HEK293 (cell line): ENCODE measurements around the gene XPNPEP2.

Source experiments
- CTCF ChIA-PET: fragments of 350-600 bp; formaldehyde crosslinking; extraction: SDS; loops from one replicate; lab custom pipeline; 2021; ENCODE audit warnings: antibody characterized with exemption; lab: Yijun Ruan, JAX
- POLR2A ChIA-PET: fragments of 300-600 bp; formaldehyde crosslinking; extraction: SDS; loops from one replicate; lab custom pipeline; 2020; ENCODE audit warnings: antibody characterized with exemption, inconsistent platforms; lab: Yijun Ruan, JAX
- H3K27ac ChIP-seq: fragments of 200-500 bp; sonication (Bioruptor generic); 2 replicates; pipeline ENCODE4 v1.5.1; 2014; ENCODE audit warnings: low read depth, low read length, control low read depth, inconsistent platforms; ENCODE audit errors: extremely low read depth
- H3K36me3 ChIP-seq, 2 experiments: fragments of 200-500 bp in 1 of 2; sonication (Bioruptor generic) in 1 of 2; 1 replicate in 1 of 2; 2 replicates in 1 of 2; pipeline ENCODE4 v1.5.1; 2014 to 2017; ENCODE audit warnings: inconsistent platforms in 2 of 2, low read length in 2 of 2; ENCODE audit not compliant: control insufficient read depth in 2 of 2, insufficient read depth in 1 of 2
- H3K4me1 ChIP-seq: fragments of 200-500 bp; sonication (Bioruptor generic); 2 replicates; pipeline ENCODE4 v1.5.1; 2014; ENCODE audit warnings: mild to moderate bottlenecking, low read length, inconsistent platforms; ENCODE audit not compliant: control insufficient read depth, insufficient read depth
- H3K4me3 ChIP-seq: 2 replicates; pipeline ENCODE4 v1.5.1; 2011; ENCODE audit warnings: low read depth, mild to moderate bottlenecking, control low read depth, low read length, moderate library complexity
- H3K9me3 ChIP-seq: fragments of 200-500 bp; sonication (Bioruptor generic); 2 replicates; pipeline ENCODE4 v1.5.1; 2014; ENCODE audit warnings: low read depth, low read length, inconsistent platforms; ENCODE audit not compliant: control insufficient read depth, insufficient read depth
- ELK4 ChIP-seq: IDR thresholded peaks from 2 replicates; pipeline ENCODE4 v1.6.1; 2011; ENCODE audit warnings: mild to moderate bottlenecking, low read depth, low read length, borderline replicate concordance
- KLF9 ChIP-seq: fragments of 450-650 bp; formaldehyde crosslinking; IDR thresholded peaks from 2 replicates; pipeline ENCODE4 v1.5.1; 2016; ENCODE audit warnings: missing biosample characterization, missing genetic modification characterization, low read depth
- OSR2 ChIP-seq: fragments of 450-650 bp; formaldehyde crosslinking; IDR thresholded peaks from 2 replicates; pipeline ENCODE4 v1.5.1; 2016; ENCODE audit warnings: missing biosample characterization, missing genetic modification characterization
- REPIN1 ChIP-seq: fragments of 450-650 bp; formaldehyde crosslinking; IDR thresholded peaks from 2 replicates; pipeline ENCODE4 v1.5.1; 2017; ENCODE audit warnings: missing biosample characterization, missing genetic modification characterization, low read depth
- SP2 ChIP-seq: fragments of 450-650 bp; formaldehyde crosslinking; IDR thresholded peaks from 2 replicates; pipeline ENCODE4 v1.5.1; 2016; ENCODE audit warnings: missing biosample characterization, missing genetic modification characterization
- ZBTB26 ChIP-seq: fragments of 450-650 bp; formaldehyde crosslinking; optimal IDR thresholded peaks from 2 replicates; pipeline ENCODE3; 2016; ENCODE audit warnings: missing biosample characterization, mild to moderate bottlenecking, missing genetic modification characterization
- ZBTB7A ChIP-seq: fragments of 450-650 bp; formaldehyde crosslinking; IDR thresholded peaks from 2 replicates; pipeline ENCODE4 v1.5.1; 2016; ENCODE audit warnings: low read depth, missing biosample characterization, missing genetic modification characterization
- ZFP3 ChIP-seq: fragments of 450-650 bp; formaldehyde crosslinking; IDR thresholded peaks from 2 replicates; pipeline ENCODE4 v1.5.1; 2016; ENCODE audit warnings: low read depth, missing biosample characterization, missing genetic modification characterization
- ZFP41 ChIP-seq: fragments of 450-650 bp; formaldehyde crosslinking; IDR thresholded peaks from 2 replicates; pipeline ENCODE4 v1.5.1; 2016; ENCODE audit warnings: missing biosample characterization, missing genetic modification characterization, borderline replicate concordance
- ZIC2 ChIP-seq: fragments of 450-650 bp; formaldehyde crosslinking; IDR thresholded peaks from 2 replicates; pipeline ENCODE4 v1.5.1; 2016; ENCODE audit warnings: missing biosample characterization, missing genetic modification characterization
- ZNF114 ChIP-seq: fragments of 450-650 bp; formaldehyde crosslinking; IDR thresholded peaks from 2 replicates; pipeline ENCODE4 v1.5.0; 2017; ENCODE audit warnings: missing biosample characterization, missing genetic modification characterization
- ZNF138 ChIP-seq: fragments of 450-650 bp; formaldehyde crosslinking; IDR thresholded peaks from 2 replicates; pipeline ENCODE4 v1.5.1; 2016; ENCODE audit warnings: missing biosample characterization, missing genetic modification characterization, borderline replicate concordance
- ZNF140 ChIP-seq: fragments of 450-650 bp; formaldehyde crosslinking; IDR thresholded peaks from 2 replicates; pipeline ENCODE4 v1.5.1; 2016; ENCODE audit warnings: missing biosample characterization, missing genetic modification characterization
- ZNF155 ChIP-seq: fragments of 450-650 bp; formaldehyde crosslinking; IDR thresholded peaks from 2 replicates; pipeline ENCODE4 v1.5.1; 2016; ENCODE audit warnings: missing biosample characterization, missing genetic modification characterization
- ZNF184 ChIP-seq: fragments of 450-650 bp; IDR thresholded peaks from 2 replicates; pipeline ENCODE4 v1.5.1; 2018; ENCODE audit warnings: missing biosample characterization, mild to moderate bottlenecking, missing genetic modification characterization
- ZNF266 ChIP-seq: fragments of 450-650 bp; formaldehyde crosslinking; IDR thresholded peaks from 2 replicates; pipeline ENCODE4 v1.5.1; 2016; ENCODE audit warnings: missing biosample characterization, missing genetic modification characterization, low read depth
- ZNF354C ChIP-seq: fragments of 450-650 bp; formaldehyde crosslinking; IDR thresholded peaks from 2 replicates; pipeline ENCODE4 v1.5.1; 2016; ENCODE audit warnings: missing biosample characterization, missing genetic modification characterization, low read depth, borderline replicate concordance
- ZNF404 ChIP-seq: fragments of 450-650 bp; formaldehyde crosslinking; IDR thresholded peaks from 2 replicates; pipeline ENCODE4 v1.5.1; 2017; ENCODE audit warnings: missing biosample characterization, missing genetic modification characterization
- ZNF423 ChIP-seq: fragments of 450-650 bp; formaldehyde crosslinking; IDR thresholded peaks from 2 replicates; pipeline ENCODE4 v1.5.1; 2016; ENCODE audit warnings: missing biosample characterization, missing genetic modification characterization
- ZNF529 ChIP-seq: fragments of 450-650 bp; formaldehyde crosslinking; IDR thresholded peaks from 2 replicates; pipeline ENCODE4 v1.5.1; 2017; ENCODE audit warnings: missing genetic modification characterization, missing biosample characterization; ENCODE audit not compliant: insufficient replicate concordance
- ZNF571 ChIP-seq: fragments of 450-650 bp; formaldehyde crosslinking; IDR thresholded peaks from 2 replicates; pipeline ENCODE4 v1.5.0; 2017; ENCODE audit warnings: missing biosample characterization, missing genetic modification characterization
- ZNF585B ChIP-seq: fragments of 450-650 bp; formaldehyde crosslinking; IDR thresholded peaks from 2 replicates; pipeline ENCODE4 v1.5.1; 2016; ENCODE audit warnings: missing biosample characterization, missing genetic modification characterization
- ZNF645 ChIP-seq: fragments of 450-650 bp; formaldehyde crosslinking; IDR thresholded peaks from 2 replicates; pipeline ENCODE4; 2016; ENCODE audit warnings: missing biosample characterization, missing genetic modification characterization
- ZNF664 ChIP-seq: fragments of 450-650 bp; formaldehyde crosslinking; IDR thresholded peaks from 2 replicates; pipeline ENCODE4 v1.5.1; 2016; ENCODE audit warnings: missing biosample characterization, missing genetic modification characterization
- ZNF692 ChIP-seq: fragments of 450-650 bp; formaldehyde crosslinking; IDR thresholded peaks from 2 replicates; pipeline ENCODE4 v1.5.1; 2016; ENCODE audit warnings: missing biosample characterization, missing genetic modification characterization
- ZNF701 ChIP-seq: fragments of 450-650 bp; formaldehyde crosslinking; IDR thresholded peaks from 2 replicates; pipeline ENCODE4 v1.5.1; 2016; ENCODE audit warnings: missing biosample characterization, missing genetic modification characterization
- ZNF776 ChIP-seq: fragments of 450-650 bp; formaldehyde crosslinking; IDR thresholded peaks from 2 replicates; pipeline ENCODE4 v1.5.0; 2017; ENCODE audit warnings: missing biosample characterization, missing genetic modification characterization, borderline replicate concordance
- ZSCAN23 ChIP-seq: fragments of 450-650 bp; formaldehyde crosslinking; IDR thresholded peaks from 2 replicates; pipeline ENCODE4 v1.5.1; 2016; ENCODE audit warnings: missing biosample characterization, missing genetic modification characterization

XPNPEP2 gene

GRCh38 chrX:129787336-129788055 is 48.7 kb downstream of the XPNPEP2 start:
- no peak for TF ChIP-seq ZNF138 (tag by site-specific recombination)
- no peak for TF ChIP-seq ZIC2 (tag by site-specific recombination)
- no peak for TF ChIP-seq ZNF140 (tag by site-specific recombination)
- TF ChIP-seq ELK4: no peak
- no peak for TF ChIP-seq ZNF571 (tag by site-specific recombination)
- TF ChIP-seq ZNF155 (tag by site-specific recombination): no peak
- no peak for TF ChIP-seq REPIN1 (tag by site-specific recombination)
- TF ChIP-seq ZNF776 (tag by site-specific recombination): no peak
- no peak for TF ChIP-seq ZNF423 (tag by site-specific recombination)
- no peak for TF ChIP-seq KLF9 (tag by site-specific recombination)
- no peak overlapping the region for H3K4me3 ChIP-seq
- ChIA-PET CTCF (interaction anchor here (0.6 kb wide), 1 partner anchor 75 kb away, joined by 3 read pairs; no protein-coding TSS in a partner anchor), POLR2A (no interaction called here)
- H3K27ac ChIP-seq: no peak overlapping the region
- no peaks in the 10 kb centered on the region for H3K36me3 ChIP-seq
- no peaks in the 10 kb centered on the region for H3K9me3 ChIP-seq
- H3K4me1 ChIP-seq: no peaks in the 10 kb centered on the region

- H3K36me3 ChIP-seq: no peaks in the 10 kb centered on the region
- CTCF ChIA-PET: interaction anchor here (0.6 to 0.9 kb wide), 2 partner anchors 35 to 76 kb away, joined by 3 read pairs; no protein-coding TSS in a partner anchor
- no peak overlapping the region for H3K4me3 ChIP-seq
- no peaks in the 10 kb centered on the region for H3K9me3 ChIP-seq
- H3K27ac ChIP-seq: no peak overlapping the region
- POLR2A ChIA-PET: no interaction called here
- TF ChIP-seq ZNF664 (no peak), ZNF184 (no peak), ZFP41 (no peak), ZBTB7A (tag by site-specific recombination) (no peak), ZBTB26 (tag by site-specific recombination) (no peak), OSR2 (no peak), ZNF692 (tag by site-specific recombination) (no peak), ZSCAN23 (no peak), ZNF529 (no peak), ZNF404 (tag by site-specific recombination) (no peak), ZFP3 (tag by site-specific recombination) (no peak), ZNF701 (tag by site-specific recombination) (no peak), ZNF354C (tag by site-specific recombination) (no peak), ZNF266 (tag by site-specific recombination) (no peak), ZNF114 (tag by site-specific recombination) (no peak), SP2 (tag by site-specific recombination) (no peak), ZNF585B (no peak), ELK4 (no peak), ZNF645 (tag by site-specific recombination) (no peak)
- TF ChIP-seq, all 188 proteins: peak for 0
- no peaks in the 10 kb centered on the region for H3K4me1 ChIP-seq
Observed at GRCh38 chrX:129788527-129788926, 49.7 kb downstream of the XPNPEP2 start.
